ENCODE measurements around the gene VPS52. TPM values are rescaled to one million over a fixed set of nuclear protein-coding genes. Genes with fewer than 3 reads are reported as not detected.
A peak's percentile ranks its signal among the peaks of the same experiment; 100 is the strongest.
"Not testable (repeated sequence)": the region's sequence is repeated elsewhere in the genome, so short reads cannot be mapped to it uniquely, and the experiment has no call there.

VPS52 gene
- polyA plus RNA-seq, 1 donor = 59.8 TPM

DNA sequence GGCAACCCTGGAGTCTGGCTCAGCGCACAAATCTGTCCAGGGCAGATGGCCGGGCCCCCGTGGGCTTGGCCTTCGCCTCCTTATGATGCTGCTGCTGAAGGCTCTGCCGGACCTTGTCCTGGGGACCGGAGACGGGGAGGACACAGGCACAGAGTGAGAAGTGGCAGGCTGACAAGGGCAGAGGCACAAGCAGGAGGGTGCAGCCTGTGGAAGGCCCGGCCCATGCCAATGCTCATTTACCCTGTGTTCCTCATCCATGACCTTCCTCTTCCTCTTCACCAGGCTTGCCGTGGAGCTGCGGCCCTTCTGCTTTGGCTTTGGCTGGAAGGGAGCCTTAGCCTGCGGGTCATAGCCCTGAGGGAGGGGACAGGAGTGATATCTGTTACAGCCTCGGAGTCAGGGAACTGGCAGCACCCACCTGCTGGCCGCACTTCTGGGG is 7.6 kb upstream of the VPS52 start:
- no peaks in the 10 kb centered on the region for H3K27me3 ChIP-seq (ENCODE audit: control insufficient read depth, insufficient read depth, low read length)
- no peak overlapping the region for H3K4me3 ChIP-seq (ENCODE audit: low read length)
- DNase-seq = no peak
- no peak overlapping the region for H3K27ac ChIP-seq (ENCODE audit: low read length)
- WGBS (ENCODE audit: insufficient coverage, low lambda C conversion rate) = 90% methylated on average over 2 of the region's 13 CpGs
- peaks cover 25% of the 10 kb centered on the region for H3K4me1 ChIP-seq (ENCODE audit: control insufficient read depth, insufficient read depth, low read length)
- peaks cover 66% of the 10 kb centered on the region for H3K36me3 ChIP-seq (ENCODE audit: control insufficient read depth, insufficient read depth, low read length)
- H3K9me3 ChIP-seq (ENCODE audit: control insufficient read depth, low read depth, low read length) = no peaks in the 10 kb centered on the region

DNA sequence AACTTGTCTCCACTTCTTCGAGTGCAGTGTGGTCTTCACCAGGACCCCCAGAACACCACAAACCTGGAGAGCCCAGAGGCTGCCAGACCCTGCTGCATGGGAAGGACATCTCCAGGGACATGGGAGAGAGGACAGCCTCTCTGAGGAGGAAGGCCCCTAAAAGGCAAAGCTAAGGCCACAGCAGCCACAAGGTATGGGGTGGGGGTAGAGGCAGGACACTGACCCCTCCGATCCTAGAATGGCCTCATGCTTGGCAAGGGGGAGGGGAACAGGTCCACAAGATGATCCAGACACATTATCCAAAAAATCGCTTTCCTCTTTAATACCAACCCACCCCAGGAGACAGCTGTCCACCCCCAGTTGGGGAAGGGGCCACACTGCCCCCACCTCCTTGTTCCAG is 7.1 kb upstream of the VPS52 start:
- no CpG with 5 or more reads among the region's 3 CpGs for WGBS (ENCODE audit: insufficient coverage, low lambda C conversion rate)
- no peak overlapping the region for H3K4me3 ChIP-seq (ENCODE audit: low read length)
- H3K36me3 ChIP-seq (ENCODE audit: control insufficient read depth, insufficient read depth, low read length) = peaks cover 69% of the 10 kb centered on the region
- DNase-seq = no peak
- peaks cover 30% of the 10 kb centered on the region for H3K4me1 ChIP-seq (ENCODE audit: control insufficient read depth, insufficient read depth, low read length)
- no peaks in the 10 kb centered on the region for H3K9me3 ChIP-seq (ENCODE audit: control insufficient read depth, low read depth, low read length)
- no peak overlapping the region for H3K27ac ChIP-seq (ENCODE audit: low read length)
- no peaks in the 10 kb centered on the region for H3K27me3 ChIP-seq (ENCODE audit: control insufficient read depth, insufficient read depth, low read length)

DNA sequence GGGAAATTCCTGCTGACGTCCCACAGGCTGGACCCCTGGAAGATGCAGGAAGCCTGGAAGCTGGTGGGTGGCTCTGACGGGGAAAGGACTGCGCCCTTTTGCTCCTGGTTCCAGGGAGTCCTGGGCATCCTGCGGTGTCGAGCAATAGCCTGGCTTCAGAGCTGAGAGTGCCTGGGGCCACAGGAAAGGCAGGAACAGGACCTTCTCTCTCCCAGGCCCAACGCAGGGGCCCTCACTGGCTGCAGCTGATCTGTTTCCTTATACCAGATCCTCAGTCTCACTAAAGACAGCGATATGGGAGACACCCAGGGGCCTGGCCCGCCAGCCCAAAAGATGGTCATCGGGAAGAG is 6.7 kb upstream of the VPS52 start:
- Histone ChIP-seq H3K9me3 (ENCODE audit: control insufficient read depth, low read depth, low read length) (no peaks in the 10 kb centered on the region), H3K36me3 (ENCODE audit: control insufficient read depth, insufficient read depth, low read length) (peaks cover 68% of the 10 kb centered on the region), H3K4me1 (ENCODE audit: control insufficient read depth, insufficient read depth, low read length) (peaks cover 33% of the 10 kb centered on the region), H3K4me3 (ENCODE audit: low read length) (no peak overlapping the region), H3K27ac (ENCODE audit: low read length) (no peak overlapping the region), H3K27me3 (ENCODE audit: control insufficient read depth, insufficient read depth, low read length) (no peaks in the 10 kb centered on the region)
- no CpG with 5 or more reads among the region's 9 CpGs for WGBS (ENCODE audit: insufficient coverage, low lambda C conversion rate)
- DNase-seq = no peak

DNA sequence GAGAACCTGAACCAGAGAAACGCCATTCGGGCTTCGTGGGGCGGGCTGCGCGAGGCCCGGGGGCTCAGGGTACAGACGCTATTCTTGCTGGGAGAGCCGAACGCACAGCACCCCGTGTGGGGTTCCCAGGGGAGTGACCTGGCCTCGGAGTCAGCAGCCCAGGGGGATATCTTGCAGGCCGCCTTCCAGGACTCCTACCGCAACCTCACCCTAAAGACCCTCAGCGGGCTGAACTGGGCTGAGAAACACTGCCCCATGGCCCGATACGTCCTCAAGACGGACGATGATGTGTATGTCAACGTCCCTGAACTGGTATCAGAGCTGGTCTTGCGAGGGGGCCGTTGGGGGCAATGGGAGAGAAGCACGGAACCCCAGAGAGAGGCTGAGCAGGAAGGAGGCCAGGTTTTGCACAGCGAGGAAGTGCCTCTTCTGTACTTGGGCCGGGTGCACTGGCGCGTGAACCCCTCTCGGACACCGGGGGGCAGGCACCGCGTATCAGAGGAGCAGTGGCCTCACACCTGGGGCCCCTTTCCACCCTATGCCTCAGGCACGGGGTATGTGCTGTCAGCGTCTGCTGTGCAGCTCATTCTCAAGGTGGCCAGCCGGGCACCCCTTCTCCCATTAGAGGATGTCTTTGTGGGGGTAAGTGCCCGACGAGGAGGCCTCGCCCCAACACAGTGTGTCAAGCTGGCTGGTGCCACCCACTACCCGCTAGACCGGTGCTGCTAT is 6.2 kb upstream of the VPS52 start:
- Histone ChIP-seq H3K27me3 (ENCODE audit: control insufficient read depth, insufficient read depth, low read length) (no peaks in the 10 kb centered on the region), H3K9me3 (ENCODE audit: control insufficient read depth, low read depth, low read length) (no peaks in the 10 kb centered on the region), H3K36me3 (ENCODE audit: control insufficient read depth, insufficient read depth, low read length) (peaks cover 64% of the 10 kb centered on the region), H3K4me3 (ENCODE audit: low read length) (peak overlapping the region; percentile 74), H3K4me1 (ENCODE audit: control insufficient read depth, insufficient read depth, low read length) (peaks cover 33% of the 10 kb centered on the region), H3K27ac (ENCODE audit: low read length) (peak overlapping the region; percentile 82)
- DNase-seq = no peak
- WGBS (ENCODE audit: insufficient coverage, low lambda C conversion rate) = no CpG with 5 or more reads among the region's 39 CpGs

DNA sequence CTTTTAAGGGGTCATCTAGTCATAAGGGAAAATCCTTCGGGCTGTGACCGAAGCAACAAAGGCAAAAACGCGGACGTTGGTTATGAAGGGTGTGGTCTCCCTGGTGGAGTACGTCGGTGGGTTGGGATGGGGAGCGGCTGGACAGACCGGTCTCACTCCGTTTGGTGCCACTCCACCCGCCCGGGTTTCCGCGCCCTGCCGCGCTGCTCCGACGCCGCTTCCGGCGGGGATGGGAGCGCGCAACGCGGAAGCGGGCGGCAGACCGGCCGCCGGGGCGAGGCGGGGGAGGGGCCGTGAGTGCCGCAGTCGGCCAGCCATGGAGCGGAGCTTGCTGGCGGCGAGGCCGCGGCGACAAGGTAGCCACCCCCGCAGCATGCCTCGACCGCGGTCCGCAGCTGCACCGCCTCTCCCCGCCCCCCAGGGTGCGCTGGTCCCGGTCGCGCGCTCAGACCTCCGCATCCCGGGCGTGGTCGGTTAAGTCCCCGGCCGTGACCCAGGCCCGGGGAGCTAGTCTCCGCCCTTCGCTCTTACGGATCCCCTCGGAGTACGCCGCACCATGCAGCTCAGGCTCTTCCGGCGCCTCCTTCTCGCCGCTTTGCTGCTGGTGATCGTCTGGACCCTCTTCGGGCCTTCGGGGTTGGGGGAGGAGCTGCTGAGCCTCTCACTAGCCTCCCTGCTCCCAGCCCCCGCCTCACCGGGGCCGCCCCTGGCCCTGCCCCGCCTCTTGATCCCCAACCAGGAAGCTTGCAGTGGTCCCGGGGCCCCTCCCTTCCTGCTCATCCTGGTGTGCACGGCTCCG is 5.4 kb upstream of the VPS52 start, which contains the start of gene B3GALT4:
Gene B3GALT4, plus strand, starts transcription at position 260 of the 799 bp plus-strand sequence. Its CDS starts 297 bp downstream, at position 557.
- Histone ChIP-seq H3K36me3 (ENCODE audit: control insufficient read depth, insufficient read depth, low read length) (peaks cover 59% of the 10 kb centered on the region), H3K27me3 (ENCODE audit: control insufficient read depth, insufficient read depth, low read length) (no peaks in the 10 kb centered on the region), H3K4me3 (ENCODE audit: low read length) (peak within 1 kb of the TSS; percentile 74), H3K27ac (ENCODE audit: low read length) (peak within 1 kb of the TSS; percentile 82), H3K9me3 (ENCODE audit: control insufficient read depth, low read depth, low read length) (no peaks in the 10 kb centered on the region), H3K4me1 (ENCODE audit: control insufficient read depth, insufficient read depth, low read length) (peaks cover 33% of the 10 kb centered on the region)
- WGBS (ENCODE audit: insufficient coverage, low lambda C conversion rate) = no CpG with 5 or more reads among the region's 80 CpGs
- DNase-seq = peak; percentile 67 to 84

DNA sequence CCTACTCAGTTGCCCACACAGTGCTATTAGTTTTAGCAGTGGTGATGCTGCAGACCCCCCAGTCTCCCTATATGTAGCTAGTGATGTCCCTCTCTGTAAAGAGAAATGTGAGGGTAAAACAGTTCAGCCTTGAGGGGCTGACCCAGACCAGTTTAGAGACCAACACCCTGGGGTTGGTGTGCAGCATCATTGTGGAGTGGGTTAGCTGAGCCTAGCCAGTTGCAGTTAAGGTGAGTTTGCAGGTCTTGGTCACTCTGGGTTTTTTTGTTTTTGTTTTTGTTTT is 4.8 kb upstream of the VPS52 start:
- H3K27ac ChIP-seq (ENCODE audit: low read length) = peak overlapping the region; percentile 82
- H3K36me3 ChIP-seq (ENCODE audit: control insufficient read depth, insufficient read depth, low read length) = peaks cover 59% of the 10 kb centered on the region
- DNase-seq = no peak

DNA sequence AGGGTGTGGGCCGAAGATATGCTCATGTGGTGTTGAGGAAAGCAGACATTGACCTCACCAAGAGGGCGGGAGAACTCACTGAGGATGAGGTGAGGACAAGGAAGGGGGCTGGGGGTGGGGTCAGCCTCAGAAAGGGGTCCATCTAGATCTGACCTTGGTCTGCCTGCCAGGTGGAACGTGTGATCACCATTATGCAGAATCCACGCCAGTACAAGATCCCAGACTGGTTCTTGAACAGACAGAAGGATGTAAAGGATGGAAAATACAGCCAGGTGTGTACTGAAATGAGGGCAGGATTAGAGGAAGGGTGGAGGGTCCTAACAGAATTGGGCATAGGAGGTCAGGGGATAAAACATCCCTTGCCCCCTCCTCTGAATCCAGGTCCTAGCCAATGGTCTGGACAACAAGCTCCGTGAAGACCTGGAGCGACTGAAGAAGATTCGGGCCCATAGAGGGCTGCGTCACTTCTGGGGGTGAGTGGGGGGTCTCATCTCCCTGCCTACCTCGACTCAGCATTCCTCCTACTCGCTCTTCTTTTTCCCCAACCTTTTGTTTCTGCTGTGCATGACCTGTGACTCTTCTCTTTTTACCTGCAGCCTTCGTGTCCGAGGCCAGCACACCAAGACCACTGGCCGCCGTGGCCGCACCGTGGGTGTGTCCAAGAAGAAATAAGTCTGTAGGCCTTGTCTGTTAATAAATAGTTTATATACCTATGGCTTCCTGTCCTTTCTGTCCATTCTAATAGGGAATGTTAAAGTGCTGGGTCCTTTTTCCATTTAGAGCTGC is 4.3 kb upstream of the VPS52 start:
- Histone ChIP-seq H3K27ac (ENCODE audit: low read length) (peak overlapping the region; percentile 82), H3K4me3 (ENCODE audit: low read length) (peak overlapping the region; percentile 74), H3K4me1 (ENCODE audit: control insufficient read depth, insufficient read depth, low read length) (peaks cover 33% of the 10 kb centered on the region), H3K36me3 (ENCODE audit: control insufficient read depth, insufficient read depth, low read length) (peaks cover 55% of the 10 kb centered on the region)
- 60% methylated on average over 1 of the region's 16 CpGs for WGBS (ENCODE audit: insufficient coverage, low lambda C conversion rate)
- not testable (repeated sequence) for DNase-seq; H3K27me3 ChIP-seq (ENCODE audit: control insufficient read depth, insufficient read depth, low read length); H3K9me3 ChIP-seq (ENCODE audit: control insufficient read depth, low read depth, low read length)

More for the DNA sequence above, 4.8 kb upstream of the VPS52 start:
- H3K27me3 ChIP-seq (ENCODE audit: control insufficient read depth, insufficient read depth, low read length) = no peaks in the 10 kb centered on the region
- no peaks in the 10 kb centered on the region for H3K9me3 ChIP-seq (ENCODE audit: control insufficient read depth, low read depth, low read length)
- peak overlapping the region; percentile 74 for H3K4me3 ChIP-seq (ENCODE audit: low read length)
- peaks cover 33% of the 10 kb centered on the region for H3K4me1 ChIP-seq (ENCODE audit: control insufficient read depth, insufficient read depth, low read length)

DNA sequence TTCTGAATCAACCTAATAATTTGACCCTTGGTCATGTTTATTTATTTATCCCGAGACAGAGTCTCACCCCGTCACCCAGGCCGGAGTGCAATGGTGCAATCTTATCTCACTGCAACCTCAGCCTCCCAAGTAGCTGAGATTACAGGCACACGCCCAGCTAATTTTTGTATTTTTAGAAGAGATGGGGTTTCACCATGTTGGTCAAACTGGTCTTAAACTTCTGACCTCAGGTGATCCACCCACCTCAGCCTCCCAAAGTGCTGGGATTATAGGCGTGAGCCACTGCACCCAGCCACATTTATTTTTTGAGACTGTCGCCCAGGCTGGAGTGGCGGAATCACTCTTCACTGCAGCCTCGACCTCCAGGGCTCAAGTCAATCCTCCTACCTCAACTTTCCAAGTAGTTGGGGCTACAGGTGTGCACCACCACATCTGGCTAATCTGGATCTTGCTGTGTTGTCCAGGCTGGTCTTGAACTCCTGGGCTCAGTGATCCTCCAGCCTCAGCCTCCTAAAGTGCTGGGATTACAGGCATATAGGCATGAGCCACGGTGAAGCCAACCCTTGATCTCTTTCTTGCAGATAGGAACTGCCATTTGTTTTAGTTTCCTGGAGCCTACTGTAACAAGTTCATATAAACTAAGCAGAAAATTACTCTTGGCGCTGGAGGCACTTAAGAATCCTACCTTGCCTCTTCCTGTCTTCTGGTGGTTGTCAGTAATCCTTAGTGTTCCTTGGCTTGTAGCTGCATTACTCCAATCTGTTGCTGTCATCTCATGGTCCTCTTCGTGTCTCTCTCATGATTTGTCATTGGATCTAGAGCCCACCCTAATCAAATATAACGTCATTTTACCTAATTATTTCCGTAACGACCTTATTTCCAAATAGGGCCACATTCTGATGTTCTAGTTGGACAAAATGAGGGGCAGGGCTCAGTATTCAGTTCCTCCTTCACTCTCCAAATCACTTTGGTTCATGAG is 2.5 kb upstream of the VPS52 start:
- DNase-seq = no peak
- 74% methylated on average over 4 of the region's 14 CpGs for WGBS (ENCODE audit: insufficient coverage, low lambda C conversion rate)
- H3K27me3 ChIP-seq (ENCODE audit: control insufficient read depth, insufficient read depth, low read length) = no peaks in the 10 kb centered on the region
- H3K4me3 ChIP-seq (ENCODE audit: low read length) = peak overlapping the region; percentile 8
- H3K27ac ChIP-seq (ENCODE audit: low read length) = no peak overlapping the region
- H3K9me3 ChIP-seq (ENCODE audit: control insufficient read depth, low read depth, low read length) = no peaks in the 10 kb centered on the region
- peaks cover 43% of the 10 kb centered on the region for H3K36me3 ChIP-seq (ENCODE audit: control insufficient read depth, insufficient read depth, low read length)
- peaks cover 30% of the 10 kb centered on the region for H3K4me1 ChIP-seq (ENCODE audit: control insufficient read depth, insufficient read depth, low read length)

DNA sequence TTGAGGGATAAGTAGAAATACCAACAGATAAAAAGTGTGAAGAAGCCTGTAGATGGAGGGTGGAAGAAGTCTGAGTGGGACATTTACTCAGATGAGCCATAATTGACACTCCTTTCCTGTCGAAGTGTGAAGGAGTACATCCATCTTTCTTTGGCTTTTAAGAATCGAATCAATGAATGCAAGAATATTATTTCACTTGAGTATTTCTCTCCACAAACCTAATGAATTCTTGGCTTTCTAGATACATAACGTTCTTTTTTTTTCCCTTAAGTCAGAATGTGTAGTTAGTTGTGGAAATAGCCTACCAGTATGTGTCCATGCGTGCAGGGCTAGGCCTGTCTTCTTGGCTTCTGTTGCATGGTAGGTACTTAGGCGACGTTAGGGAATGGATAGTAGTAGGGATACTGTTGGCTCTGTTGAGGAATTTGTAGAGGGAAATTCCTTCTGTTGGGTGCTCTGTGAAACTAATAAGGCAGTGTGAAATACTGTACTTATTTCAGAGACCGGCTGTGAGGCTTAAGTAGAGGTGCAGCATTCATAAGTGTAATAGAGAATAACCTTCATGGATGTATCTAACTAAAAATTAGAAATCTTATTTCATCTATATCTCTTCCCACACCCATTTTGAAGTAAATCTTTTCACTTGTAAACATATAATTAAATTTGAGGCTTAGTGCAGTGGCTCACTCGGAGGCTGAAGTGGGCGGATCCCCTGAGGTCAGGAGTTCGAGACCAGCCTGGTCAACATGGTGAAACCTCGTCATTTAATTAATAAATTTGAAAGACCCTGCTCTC is 1.6 kb upstream of the VPS52 start:
- Histone ChIP-seq H3K36me3 (ENCODE audit: control insufficient read depth, insufficient read depth, low read length) (peaks cover 43% of the 10 kb centered on the region), H3K27me3 (ENCODE audit: control insufficient read depth, insufficient read depth, low read length) (no peaks in the 10 kb centered on the region), H3K4me1 (ENCODE audit: control insufficient read depth, insufficient read depth, low read length) (peaks cover 30% of the 10 kb centered on the region), H3K9me3 (ENCODE audit: control insufficient read depth, low read depth, low read length) (no peaks in the 10 kb centered on the region), H3K4me3 (ENCODE audit: low read length) (peak overlapping the region; percentile 86), H3K27ac (ENCODE audit: low read length) (no peak overlapping the region)
- DNase-seq = no peak
- 57% methylated on average over 3 of the region's 11 CpGs for WGBS (ENCODE audit: insufficient coverage, low lambda C conversion rate)

Data from large intestine (tissue), 3 donors.